Colon (tissue), 2 donors: ENCODE measurements around the gene CSNK2A1.
"Not testable (repeated sequence)": the region's sequence is repeated elsewhere in the genome, so short reads cannot be mapped to it uniquely, and the experiment has no call there.

Experiments used
- FAIRE-seq: peaks from 2 replicates; lab custom pipeline; 2012; peaks lifted over from hg19 to GRCh38; lab: Jason Lieb, UNC
- donor health status: control.
- donor health status: control.

The CSNK2A1 gene

GRCh38 chr20:543369-544152 lies at the start of gene CSNK2A1:
TSS of gene CSNK2A1 (minus strand) at chr20:543790. CDS start at chr20:508551, 35,239 bp downstream.
- no peak for FAIRE-seq

GRCh38 chr20:592506-592905 lies 48.9 kb upstream of the CSNK2A1 start:
- no peak for FAIRE-seq

- FAIRE-seq: no peak
Observed at GRCh38 chr20:591941-592340, 48.4 kb upstream of the CSNK2A1 start.

- FAIRE-seq: no peak
Observed at GRCh38 chr20:588932-589672, 45.5 kb upstream of the CSNK2A1 start.

- no peak for FAIRE-seq
Observed at GRCh38 chr20:588476-588875, 44.9 kb upstream of the CSNK2A1 start.

- FAIRE-seq: no peak
Observed at GRCh38 chr20:584971-585301, 41.3 kb upstream of the CSNK2A1 start.

- no peak for FAIRE-seq
Observed at GRCh38 chr20:584161-584970, 40.8 kb upstream of the CSNK2A1 start.

GRCh38 chr20:582204-582603 lies 38.6 kb upstream of the CSNK2A1 start:
- no peak for FAIRE-seq

GRCh38 chr20:578940-579690 lies 35.5 kb upstream of the CSNK2A1 start:
- not testable (repeated sequence) for FAIRE-seq

GRCh38 chr20:577167-577791 lies 33.7 kb upstream of the CSNK2A1 start:
- FAIRE-seq: no peak

GRCh38 chr20:576156-576555 lies 32.6 kb upstream of the CSNK2A1 start:
- FAIRE-seq: no peak

- no peak for FAIRE-seq
Observed at GRCh38 chr20:575230-575629, 31.6 kb upstream of the CSNK2A1 start.

GRCh38 chr20:574297-574942 lies 30.8 kb upstream of the CSNK2A1 start:
- no peak for FAIRE-seq

- FAIRE-seq: no peak
Observed at GRCh38 chr20:573414-574296, 30.1 kb upstream of the CSNK2A1 start.

- no peak for FAIRE-seq
Observed at GRCh38 chr20:572727-573126, 29.1 kb upstream of the CSNK2A1 start.

- FAIRE-seq: no peak
Observed at GRCh38 chr20:571754-572441, 28.3 kb upstream of the CSNK2A1 start.

GRCh38 chr20:568673-569415 lies 25.3 kb upstream of the CSNK2A1 start:
- no peak for FAIRE-seq

GRCh38 chr20:568097-568652 lies 24.6 kb upstream of the CSNK2A1 start:
- FAIRE-seq: no peak
